Activated naive CD4-positive, alpha-beta T cell treated with anti-CD3 and anti-CD28 coated beads, Interleukin-2, amount 10 ng/mL, durations not matched to agents 7 days and 5 days (primary cell): ENCODE results near the gene CDCP2.

Experiments used
- CTCF ChIA-PET: fragments of 350-600 bp; sonication (Branson Sonifier 250); formaldehyde crosslinking; loops from one replicate; lab custom pipeline; 2021; ENCODE audit warnings: antibody characterized with exemption; lab: Charles Lee
- DNase-seq: peaks from one replicate; pipeline ENCODE4 v3.0.0-alpha.2; 2020
- H3K27ac Mint-ChIP-seq: one replicate; pipeline ENCODE4 v1.8.0; 2021; ENCODE audit warnings: mild to moderate bottlenecking, moderate library complexity, mixed read lengths
- H3K27me3 Mint-ChIP-seq: one replicate; pipeline ENCODE4 v1.8.0; 2021; ENCODE audit warnings: mild to moderate bottlenecking, mixed read lengths
- H3K36me3 Mint-ChIP-seq: one replicate; pipeline ENCODE4 v1.8.0; 2021; ENCODE audit warnings: mixed read lengths
- H3K4me1 Mint-ChIP-seq: one replicate; pipeline ENCODE4 v1.8.0; 2021; ENCODE audit warnings: mixed read lengths
- H3K4me3 Mint-ChIP-seq: one replicate; pipeline ENCODE4 v1.8.0; 2021; ENCODE audit warnings: mild to moderate bottlenecking, moderate library complexity, mixed read lengths
- H3K9me3 Mint-ChIP-seq: one replicate; pipeline ENCODE4 v1.8.0; 2021; ENCODE audit warnings: mixed read lengths

CDCP2 gene

GRCh38 chr1:54152696-54153095, at the start of gene CDCP2:
TSS of gene CDCP2 (minus strand) at chr1:54153000. CDS start at chr1:54152922, 78 bp downstream.
- CTCF ChIA-PET = no interaction called here
- no peak within 1 kb of the TSS for H3K27ac Mint-ChIP-seq
- H3K4me3 Mint-ChIP-seq = no peak within 1 kb of the TSS

GRCh38 chr1:54200519-54200997, 47.8 kb upstream of the CDCP2 start:
- Mint-ChIP-seq H3K27ac (peak overlapping the region; percentile 79), H3K4me1 (peaks cover 33% of the 10 kb centered on the region), H3K4me3 (peak overlapping the region; percentile 92), H3K9me3 (no peaks in the 10 kb centered on the region), H3K36me3 (peaks cover 19% of the 10 kb centered on the region), H3K27me3 (no peaks in the 10 kb centered on the region)
- CTCF ChIA-PET = interaction anchor here (1.8 kb wide), 1 partner anchor 289 kb away, joined by 4 read pairs; no protein-coding TSS in a partner anchor
- DNase-seq = no peak

More at GRCh38 chr1:54152696-54153095, at the start of gene CDCP2:
- Mint-ChIP-seq H3K9me3 (no peaks in the 10 kb centered on the region), H3K27me3 (peaks cover 20% of the 10 kb centered on the region), H3K4me1 (peaks cover 2% of the 10 kb centered on the region), H3K36me3 (no peaks in the 10 kb centered on the region)
- DNase-seq = no peak

GRCh38 chr1:54199765-54200518, 47.1 kb upstream of the CDCP2 start, which contains the start of the genes CYB5RL and MRPL37:
TSS of gene CYB5RL (minus strand) at chr1:54200030. CDS start at chr1:54195616, 4,414 bp downstream.
TSS of gene MRPL37 (plus strand) at chr1:54200167. CDS start at chr1:54200244, 77 bp downstream.
- peaks cover 30% of the 10 kb centered on the region for H3K4me1 Mint-ChIP-seq
- no peaks in the 10 kb centered on the region for H3K9me3 Mint-ChIP-seq
- H3K4me3 Mint-ChIP-seq = peak within 1 kb of the TSS; percentile 92
- peak; percentile 96 for DNase-seq
- peaks cover 13% of the 10 kb centered on the region for H3K36me3 Mint-ChIP-seq
- CTCF ChIA-PET = no interaction called here
- no peaks in the 10 kb centered on the region for H3K27me3 Mint-ChIP-seq
- H3K27ac Mint-ChIP-seq = peak within 1 kb of the TSS; percentile 79

GRCh38 chr1:54199151-54199764, 46.5 kb upstream of the CDCP2 start:
- peaks cover 12% of the 10 kb centered on the region for H3K36me3 Mint-ChIP-seq
- H3K9me3 Mint-ChIP-seq = no peaks in the 10 kb centered on the region
- peaks cover 30% of the 10 kb centered on the region for H3K4me1 Mint-ChIP-seq
- peak overlapping the region; percentile 92 for H3K4me3 Mint-ChIP-seq
- H3K27ac Mint-ChIP-seq = peak overlapping the region; percentile 79
- DNase-seq = peak; percentile 28
- H3K27me3 Mint-ChIP-seq = no peaks in the 10 kb centered on the region
- CTCF ChIA-PET = no interaction called here

- Mint-ChIP-seq H3K27ac (no peak overlapping the region), H3K9me3 (no peaks in the 10 kb centered on the region), H3K4me3 (no peak overlapping the region), H3K4me1 (no peaks in the 10 kb centered on the region), H3K27me3 (no peaks in the 10 kb centered on the region), H3K36me3 (peaks cover 6% of the 10 kb centered on the region)
- DNase-seq = no peak
- CTCF ChIA-PET = no interaction called here
These were observed 40.7 kb upstream of the CDCP2 start for GRCh38 chr1:54193453-54193852.

GRCh38 chr1:54191525-54191924, 38.7 kb upstream of the CDCP2 start:
- Mint-ChIP-seq H3K4me3 (no peak overlapping the region), H3K4me1 (no peaks in the 10 kb centered on the region), H3K9me3 (no peaks in the 10 kb centered on the region), H3K27ac (no peak overlapping the region), H3K27me3 (no peaks in the 10 kb centered on the region), H3K36me3 (peaks cover 9% of the 10 kb centered on the region)
- no peak for DNase-seq
- CTCF ChIA-PET = interaction anchor here (0.7 kb wide), 1 partner anchor 10 kb away, joined by 4 read pairs; no protein-coding TSS in a partner anchor

GRCh38 chr1:54190526-54190925, 37.7 kb upstream of the CDCP2 start:
- DNase-seq = no peak
- Mint-ChIP-seq H3K9me3 (no peaks in the 10 kb centered on the region), H3K4me3 (no peak overlapping the region), H3K4me1 (no peaks in the 10 kb centered on the region), H3K36me3 (peaks cover 10% of the 10 kb centered on the region), H3K27me3 (no peaks in the 10 kb centered on the region), H3K27ac (no peak overlapping the region)
- CTCF ChIA-PET = no interaction called here

- CTCF ChIA-PET = no interaction called here
- no peaks in the 10 kb centered on the region for H3K4me1 Mint-ChIP-seq
These were observed 35.5 kb upstream of the CDCP2 start for GRCh38 chr1:54188291-54188690.

GRCh38 chr1:54186056-54186455, 33.3 kb upstream of the CDCP2 start:
- CTCF ChIA-PET = no interaction called here
- Mint-ChIP-seq H3K27me3 (no peaks in the 10 kb centered on the region), H3K9me3 (no peaks in the 10 kb centered on the region), H3K4me3 (no peak overlapping the region), H3K36me3 (peaks cover 11% of the 10 kb centered on the region), H3K4me1 (no peaks in the 10 kb centered on the region), H3K27ac (no peak overlapping the region)
- no peak for DNase-seq

More at GRCh38 chr1:54188291-54188690, 35.5 kb upstream of the CDCP2 start:
- DNase-seq = no peak
- no peak overlapping the region for H3K4me3 Mint-ChIP-seq
- no peak overlapping the region for H3K27ac Mint-ChIP-seq
- peaks cover 12% of the 10 kb centered on the region for H3K36me3 Mint-ChIP-seq
- H3K9me3 Mint-ChIP-seq = no peaks in the 10 kb centered on the region
- H3K27me3 Mint-ChIP-seq = no peaks in the 10 kb centered on the region

GRCh38 chr1:54180701-54181360, 28.0 kb upstream of the CDCP2 start:
- H3K27me3 Mint-ChIP-seq = no peaks in the 10 kb centered on the region
- CTCF ChIA-PET = interaction anchor here (0.7 to 3.5 kb wide), 15 partner anchors 8 to 318 kb away, joined by 3 to 23 read pairs (median 4); no protein-coding TSS in a partner anchor
- no peak for DNase-seq
- peaks cover 9% of the 10 kb centered on the region for H3K36me3 Mint-ChIP-seq
- no peaks in the 10 kb centered on the region for H3K9me3 Mint-ChIP-seq
- no peaks in the 10 kb centered on the region for H3K4me1 Mint-ChIP-seq
- no peak overlapping the region for H3K4me3 Mint-ChIP-seq
- H3K27ac Mint-ChIP-seq = no peak overlapping the region

- H3K4me3 Mint-ChIP-seq = no peak overlapping the region
- H3K27ac Mint-ChIP-seq = no peak overlapping the region
- no peak for DNase-seq
- no peaks in the 10 kb centered on the region for H3K9me3 Mint-ChIP-seq
- no peaks in the 10 kb centered on the region for H3K27me3 Mint-ChIP-seq
- H3K36me3 Mint-ChIP-seq = peaks cover 4% of the 10 kb centered on the region
- H3K4me1 Mint-ChIP-seq = peaks cover 8% of the 10 kb centered on the region
- CTCF ChIA-PET = no interaction called here
These were observed 25.7 kb upstream of the CDCP2 start for GRCh38 chr1:54178296-54179070.

GRCh38 chr1:54177726-54178125, 24.9 kb upstream of the CDCP2 start:
- Mint-ChIP-seq H3K4me1 (peaks cover 9% of the 10 kb centered on the region), H3K4me3 (no peak overlapping the region), H3K9me3 (no peaks in the 10 kb centered on the region), H3K27me3 (no peaks in the 10 kb centered on the region), H3K36me3 (peaks cover 2% of the 10 kb centered on the region), H3K27ac (no peak overlapping the region)
- CTCF ChIA-PET = no interaction called here
- no peak for DNase-seq

- Mint-ChIP-seq H3K4me3 (no peak overlapping the region), H3K36me3 (peaks cover 2% of the 10 kb centered on the region), H3K9me3 (no peaks in the 10 kb centered on the region), H3K27me3 (no peaks in the 10 kb centered on the region), H3K4me1 (peaks cover 11% of the 10 kb centered on the region), H3K27ac (no peak overlapping the region)
- CTCF ChIA-PET = no interaction called here
- no peak for DNase-seq
These were observed 24.0 kb upstream of the CDCP2 start for GRCh38 chr1:54176621-54177327.
